ENCODE data around the gene KCNE3. TPM values are rescaled to one million over a fixed set of nuclear protein-coding genes. Genes with fewer than 3 reads are reported as not detected.
A peak's percentile ranks its signal among the peaks of the same experiment; 100 is the strongest.

KCNE3 gene
- total and polyA plus RNA-seq, 9 donors: 3.1 to 19.9 (median 16.0) TPM

DNA sequence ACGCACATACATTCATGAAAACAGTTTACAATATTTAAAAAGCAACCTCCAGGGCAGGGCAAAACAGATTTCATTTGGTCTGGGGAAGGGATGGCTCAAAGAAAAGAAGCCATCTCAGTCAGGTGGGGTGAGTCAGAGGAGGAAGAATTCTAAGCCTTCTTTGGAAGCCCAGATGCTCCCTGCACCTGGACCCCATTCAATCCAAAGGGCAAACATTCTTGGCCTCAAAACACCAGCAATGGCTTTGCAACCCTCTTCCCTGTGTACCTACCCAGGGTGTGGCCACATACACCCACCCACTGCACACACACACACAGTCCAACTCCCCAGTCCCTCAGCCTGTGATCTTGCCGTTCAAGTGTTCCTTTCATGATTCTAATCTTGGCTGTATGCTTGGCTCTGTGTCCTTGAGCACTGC lies 2.0 kb downstream of the KCNE3 start:
- no peaks in the 10 kb centered on the region for H3K9me3 ChIP-seq
- H3K36me3 ChIP-seq: no peaks in the 10 kb centered on the region
- no peaks in the 10 kb centered on the region for H3K27me3 ChIP-seq
- H3K4me3 ChIP-seq: no peak overlapping the region
- no peak for TF ChIP-seq EP300 (IDR thresholded peaks at IDR 0.05)
- TF ChIP-seq, protein P1, sequence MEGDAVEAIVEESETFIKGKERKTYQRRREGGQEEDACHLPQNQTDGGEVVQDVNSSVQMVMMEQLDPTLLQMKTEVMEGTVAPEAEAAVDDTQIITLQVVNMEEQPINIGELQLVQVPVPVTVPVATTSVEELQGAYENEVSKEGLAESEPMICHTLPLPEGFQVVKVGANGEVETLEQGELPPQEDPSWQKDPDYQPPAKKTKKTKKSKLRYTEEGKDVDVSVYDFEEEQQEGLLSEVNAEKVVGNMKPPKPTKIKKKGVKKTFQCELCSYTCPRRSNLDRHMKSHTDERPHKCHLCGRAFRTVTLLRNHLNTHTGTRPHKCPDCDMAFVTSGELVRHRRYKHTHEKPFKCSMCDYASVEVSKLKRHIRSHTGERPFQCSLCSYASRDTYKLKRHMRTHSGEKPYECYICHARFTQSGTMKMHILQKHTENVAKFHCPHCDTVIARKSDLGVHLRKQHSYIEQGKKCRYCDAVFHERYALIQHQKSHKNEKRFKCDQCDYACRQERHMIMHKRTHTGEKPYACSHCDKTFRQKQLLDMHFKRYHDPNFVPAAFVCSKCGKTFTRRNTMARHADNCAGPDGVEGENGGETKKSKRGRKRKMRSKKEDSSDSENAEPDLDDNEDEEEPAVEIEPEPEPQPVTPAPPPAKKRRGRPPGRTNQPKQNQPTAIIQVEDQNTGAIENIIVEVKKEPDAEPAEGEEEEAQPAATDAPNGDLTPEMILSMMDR (IDR thresholded peaks at IDR 0.05): no peak
- TF ChIP-seq POLR2A (IDR thresholded peaks at IDR 0.05): no peak
- no peak overlapping the region for H3K27ac ChIP-seq
- intact Hi-C loops (cut with DNase I): no loop called here
- 60 to 67% (median 65%) methylated on average over 2 of the region's 2 CpGs for WGBS, 3 donors
- DNase-seq: no peak
- peaks cover 11% of the 10 kb centered on the region for H3K4me1 ChIP-seq (ENCODE audit: insufficient read depth)

DNA sequence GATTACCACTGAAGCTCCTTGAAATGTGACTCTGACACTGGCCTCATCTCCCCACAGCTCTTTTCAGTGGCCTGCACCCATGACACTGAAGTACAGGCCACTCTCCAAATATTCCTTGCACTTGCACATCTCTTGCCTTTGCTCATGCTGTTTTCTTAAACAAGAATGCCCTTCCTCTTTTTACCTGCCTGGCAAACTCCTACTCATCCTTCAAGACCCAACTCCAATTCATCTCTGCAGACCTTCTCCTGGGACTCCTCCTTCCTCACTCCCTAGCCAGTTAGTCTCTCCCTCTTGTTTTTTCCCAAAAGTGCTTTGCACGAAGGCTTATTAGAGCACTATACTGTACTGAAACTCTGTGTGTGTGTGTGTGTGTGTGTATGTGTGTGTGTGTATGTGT lies 2.6 kb downstream of the KCNE3 start:
- H3K4me1 ChIP-seq (ENCODE audit: insufficient read depth): peaks cover 11% of the 10 kb centered on the region
- TF ChIP-seq EP300 (IDR thresholded peaks at IDR 0.05) (no peak), POLR2A (IDR thresholded peaks at IDR 0.05) (no peak)
- TF ChIP-seq, protein P1 (IDR thresholded peaks at IDR 0.05): no peak
- H3K9me3 ChIP-seq: no peaks in the 10 kb centered on the region
- 94 to 100% (median 95%) methylated on average over 1 of the region's 1 CpG for whole genome bisulfite sequencing, 3 donors
- no peaks in the 10 kb centered on the region for H3K36me3 ChIP-seq
- no peak for DNase-seq
- intact Hi-C loops (cut with DNase I): no loop called here
- H3K27ac ChIP-seq: no peak overlapping the region
- H3K4me3 ChIP-seq: no peak overlapping the region
- no peaks in the 10 kb centered on the region for H3K27me3 ChIP-seq

DNA sequence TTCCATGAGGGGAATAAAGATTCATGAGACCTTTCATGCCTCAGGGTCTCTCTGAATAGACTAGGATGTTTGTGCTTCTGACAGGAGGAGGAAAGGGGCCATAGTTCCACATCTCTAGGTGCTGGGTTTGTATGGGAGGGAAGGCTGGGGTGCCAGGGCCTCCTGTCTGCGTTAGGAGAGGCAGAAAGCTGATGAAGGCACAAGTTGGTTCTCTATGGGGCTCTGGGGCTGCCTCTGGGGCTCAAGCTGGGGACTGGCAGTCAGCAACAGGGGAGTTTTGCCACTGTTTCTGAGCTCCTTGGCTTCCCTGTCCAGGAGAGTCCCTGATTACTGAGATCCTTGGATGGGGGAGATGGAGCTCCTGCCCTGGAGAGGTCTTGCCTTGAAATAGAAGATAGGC lies 4.1 kb downstream of the KCNE3 start:
- WGBS, 3 donors: 95 to 100% (median 95%) methylated on average over 1 of the region's 1 CpG
- Histone ChIP-seq H3K4me3 (no peak overlapping the region), H3K36me3 (no peaks in the 10 kb centered on the region), H3K27me3 (no peaks in the 10 kb centered on the region), H3K27ac (peak overlapping the region in 1 of 2 donors; percentile 28), H3K9me3 (no peaks in the 10 kb centered on the region), H3K4me1 (ENCODE audit: insufficient read depth) (peaks cover 11% of the 10 kb centered on the region)
- intact Hi-C loops (cut with DNase I): no loop called here
- TF ChIP-seq EP300 (IDR thresholded peaks at IDR 0.05): no peak
- TF ChIP-seq, protein P1 (IDR thresholded peaks at IDR 0.05): no peak
- TF ChIP-seq POLR2A (IDR thresholded peaks at IDR 0.05): no peak
- no peak for DNase-seq

DNA sequence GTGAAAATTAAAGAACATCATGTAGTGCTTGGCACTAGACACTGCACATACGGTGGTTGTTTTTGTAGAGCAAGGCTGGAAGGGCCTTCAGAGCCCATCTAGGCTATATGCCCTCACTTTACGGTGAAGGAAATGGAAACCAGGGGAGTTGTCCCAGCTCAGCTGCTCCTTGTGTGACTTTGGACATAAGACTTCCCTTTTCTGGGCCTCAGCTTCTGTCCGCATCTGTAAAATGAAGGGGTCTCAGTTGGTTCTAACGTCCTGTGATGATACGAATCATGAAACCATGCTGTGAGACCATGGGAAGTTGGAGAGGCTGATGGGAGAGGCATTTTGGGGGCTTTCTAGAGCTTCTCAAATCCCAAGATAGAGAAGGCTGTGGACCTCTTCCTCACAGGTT lies 4.7 kb downstream of the KCNE3 start:
- intact Hi-C loops (cut with DNase I): no loop called here
- DNase-seq: no peak
- WGBS, 3 donors: 69 to 78% (median 72%) methylated on average over 5 of the region's 5 CpGs
- Histone ChIP-seq H3K36me3 (no peaks in the 10 kb centered on the region), H3K27me3 (no peaks in the 10 kb centered on the region), H3K4me1 (ENCODE audit: insufficient read depth) (peaks cover 8% of the 10 kb centered on the region), H3K27ac (peak overlapping the region in 1 of 2 donors; percentile 87), H3K4me3 (no peak overlapping the region), H3K9me3 (no peaks in the 10 kb centered on the region)
- no peak for TF ChIP-seq POLR2A (IDR thresholded peaks at IDR 0.05)
- TF ChIP-seq, protein P1 (IDR thresholded peaks at IDR 0.05): no peak
- TF ChIP-seq EP300 (IDR thresholded peaks at IDR 0.05): no peak
